ENCODE data around the gene WDR4. TPM values are rescaled to one million over a fixed set of nuclear protein-coding genes. Genes with fewer than 3 reads are reported as not detected.

Gene WDR4
- total RNA-seq, 1 experiment from 2014 or later: 29.9 TPM

DNA sequence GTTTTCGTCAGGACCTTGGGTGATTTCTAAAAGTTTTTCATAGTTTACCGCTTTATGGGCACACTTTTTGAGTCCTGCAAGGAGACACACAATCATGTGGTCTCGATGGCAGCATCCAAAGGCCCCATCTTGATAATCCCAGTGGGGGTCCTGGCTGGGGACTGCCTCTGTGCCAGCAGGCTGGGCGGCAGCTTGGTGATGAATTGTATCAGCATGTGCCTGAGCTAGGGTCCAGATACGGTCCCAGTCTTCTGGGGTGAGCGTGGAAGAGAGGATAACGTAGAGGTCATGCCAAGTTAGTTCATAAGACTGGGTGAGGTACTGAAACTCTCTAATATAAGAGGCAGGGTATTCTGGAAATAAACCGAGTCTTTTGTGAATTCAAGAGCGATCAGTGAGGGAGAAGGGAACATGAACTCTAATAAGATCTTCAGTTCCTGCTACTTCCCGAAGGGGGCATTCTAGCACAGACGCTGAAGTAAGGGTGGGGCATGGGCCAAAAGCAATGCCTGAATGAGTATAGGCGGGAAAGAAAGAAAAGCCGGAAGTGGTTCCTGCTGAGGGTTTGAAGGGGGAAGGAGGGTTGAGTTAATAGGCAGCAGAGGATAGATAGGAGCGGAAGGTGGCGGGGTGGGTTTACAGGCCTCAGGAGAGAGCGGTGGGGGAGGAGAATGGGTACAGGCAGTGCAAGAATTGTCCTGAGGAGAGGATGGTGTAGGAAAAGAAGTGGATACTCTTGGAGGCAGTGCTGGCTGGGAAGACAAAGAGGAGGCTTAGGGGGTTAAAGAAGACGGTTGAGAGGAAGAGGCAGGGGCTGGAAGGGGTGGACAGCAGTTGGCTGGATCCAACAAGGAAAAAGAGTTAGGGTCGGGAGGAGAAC is 44.5 kb upstream of the WDR4 start:
- Mint-ChIP-seq H3K27me3 (ENCODE audit: unreplicated experiment) (no peaks in the 10 kb centered on the region), H3K36me3 (ENCODE audit: insufficient read depth, unreplicated experiment) (no peaks in the 10 kb centered on the region), H3K9me3 (ENCODE audit: low read depth, unreplicated experiment) (no peaks in the 10 kb centered on the region), H3K4me1 (ENCODE audit: low read depth, unreplicated experiment) (peaks cover 15% of the 10 kb centered on the region), H3K27ac (ENCODE audit: unreplicated experiment) (peak overlapping the region; percentile 43), H3K4me3 (ENCODE audit: low read depth, unreplicated experiment) (peak overlapping the region; percentile 27)
- CTCF ChIA-PET: no interaction called here
- TF ChIP-seq, protein P1, sequence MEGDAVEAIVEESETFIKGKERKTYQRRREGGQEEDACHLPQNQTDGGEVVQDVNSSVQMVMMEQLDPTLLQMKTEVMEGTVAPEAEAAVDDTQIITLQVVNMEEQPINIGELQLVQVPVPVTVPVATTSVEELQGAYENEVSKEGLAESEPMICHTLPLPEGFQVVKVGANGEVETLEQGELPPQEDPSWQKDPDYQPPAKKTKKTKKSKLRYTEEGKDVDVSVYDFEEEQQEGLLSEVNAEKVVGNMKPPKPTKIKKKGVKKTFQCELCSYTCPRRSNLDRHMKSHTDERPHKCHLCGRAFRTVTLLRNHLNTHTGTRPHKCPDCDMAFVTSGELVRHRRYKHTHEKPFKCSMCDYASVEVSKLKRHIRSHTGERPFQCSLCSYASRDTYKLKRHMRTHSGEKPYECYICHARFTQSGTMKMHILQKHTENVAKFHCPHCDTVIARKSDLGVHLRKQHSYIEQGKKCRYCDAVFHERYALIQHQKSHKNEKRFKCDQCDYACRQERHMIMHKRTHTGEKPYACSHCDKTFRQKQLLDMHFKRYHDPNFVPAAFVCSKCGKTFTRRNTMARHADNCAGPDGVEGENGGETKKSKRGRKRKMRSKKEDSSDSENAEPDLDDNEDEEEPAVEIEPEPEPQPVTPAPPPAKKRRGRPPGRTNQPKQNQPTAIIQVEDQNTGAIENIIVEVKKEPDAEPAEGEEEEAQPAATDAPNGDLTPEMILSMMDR (IDR thresholded peaks at IDR 0.05; ENCODE audit: unreplicated experiment): peak; percentile 37
- BruUV-seq (replicated peaks): no TSS peak
- DNase-seq: peak; percentile 73
- intact Hi-C loops (cut with micrococcal nuclease; ENCODE audit: unreplicated experiment): no loop called here

DNA sequence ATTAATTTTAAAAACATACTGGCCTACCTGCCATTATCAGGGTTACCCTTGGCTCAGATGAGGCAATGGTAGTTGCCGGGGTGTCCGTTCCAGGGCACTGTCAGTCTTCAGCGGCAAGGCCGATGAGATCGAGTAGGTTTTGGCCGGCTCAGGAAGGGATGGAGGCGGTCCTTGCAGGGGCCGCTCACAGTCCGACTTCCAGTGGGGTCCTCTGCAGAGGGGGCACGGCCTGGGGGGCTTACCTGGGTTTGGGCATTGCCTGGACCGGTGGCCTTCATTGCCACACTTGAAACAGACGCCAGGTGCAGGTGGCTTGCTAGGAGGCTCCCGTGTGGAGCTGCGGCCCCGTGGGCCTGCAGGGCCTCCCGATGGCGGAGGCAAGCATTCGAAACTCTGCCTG is 43.6 kb upstream of the WDR4 start:
- TF ChIP-seq, protein P1 (IDR thresholded peaks at IDR 0.05; ENCODE audit: unreplicated experiment): no peak
- H3K9me3 Mint-ChIP-seq (ENCODE audit: low read depth, unreplicated experiment): no peaks in the 10 kb centered on the region
- CTCF ChIA-PET: no interaction called here
- H3K36me3 Mint-ChIP-seq (ENCODE audit: insufficient read depth, unreplicated experiment): no peaks in the 10 kb centered on the region
- no TSS peak for BruUV-seq (replicated peaks)
- H3K27me3 Mint-ChIP-seq (ENCODE audit: unreplicated experiment): no peaks in the 10 kb centered on the region
- H3K4me3 Mint-ChIP-seq (ENCODE audit: low read depth, unreplicated experiment): no peak overlapping the region
- no peak overlapping the region for H3K27ac Mint-ChIP-seq (ENCODE audit: unreplicated experiment)
- intact Hi-C loops (cut with micrococcal nuclease; ENCODE audit: unreplicated experiment): no loop called here
- DNase-seq: no peak
- H3K4me1 Mint-ChIP-seq (ENCODE audit: low read depth, unreplicated experiment): peaks cover 15% of the 10 kb centered on the region

DNA sequence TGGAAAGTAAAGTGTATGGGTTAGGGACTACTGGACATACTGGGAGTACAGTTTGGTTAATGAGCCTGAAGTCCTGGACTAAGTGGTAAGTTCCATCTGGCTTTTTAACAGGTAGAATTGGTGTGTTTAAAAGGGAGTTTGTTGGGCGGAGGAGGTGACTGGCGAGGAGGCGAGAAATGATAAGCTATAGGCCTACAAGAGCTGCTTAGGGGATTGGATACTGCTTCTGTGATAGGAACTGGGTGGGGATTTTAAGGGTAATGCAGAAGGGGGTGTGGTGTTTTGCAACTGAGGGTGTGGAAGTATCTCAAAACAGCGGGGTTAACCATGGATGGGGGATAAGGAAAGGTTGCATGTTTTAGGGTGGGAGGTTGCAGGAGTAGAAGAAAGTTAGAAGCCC is 42.6 kb upstream of the WDR4 start:
- TF ChIP-seq, protein P1 (IDR thresholded peaks at IDR 0.05; ENCODE audit: unreplicated experiment): no peak
- no peaks in the 10 kb centered on the region for H3K36me3 Mint-ChIP-seq (ENCODE audit: insufficient read depth, unreplicated experiment)
- intact Hi-C loops (cut with micrococcal nuclease; ENCODE audit: unreplicated experiment): no loop called here
- H3K27ac Mint-ChIP-seq (ENCODE audit: unreplicated experiment): no peak overlapping the region
- H3K4me3 Mint-ChIP-seq (ENCODE audit: low read depth, unreplicated experiment): no peak overlapping the region
- no peaks in the 10 kb centered on the region for H3K27me3 Mint-ChIP-seq (ENCODE audit: unreplicated experiment)
- CTCF ChIA-PET: no interaction called here
- no TSS peak for BruUV-seq (replicated peaks)
- DNase-seq: no peak
- H3K4me1 Mint-ChIP-seq (ENCODE audit: low read depth, unreplicated experiment): peaks cover 15% of the 10 kb centered on the region
- no peaks in the 10 kb centered on the region for H3K9me3 Mint-ChIP-seq (ENCODE audit: low read depth, unreplicated experiment)

DNA sequence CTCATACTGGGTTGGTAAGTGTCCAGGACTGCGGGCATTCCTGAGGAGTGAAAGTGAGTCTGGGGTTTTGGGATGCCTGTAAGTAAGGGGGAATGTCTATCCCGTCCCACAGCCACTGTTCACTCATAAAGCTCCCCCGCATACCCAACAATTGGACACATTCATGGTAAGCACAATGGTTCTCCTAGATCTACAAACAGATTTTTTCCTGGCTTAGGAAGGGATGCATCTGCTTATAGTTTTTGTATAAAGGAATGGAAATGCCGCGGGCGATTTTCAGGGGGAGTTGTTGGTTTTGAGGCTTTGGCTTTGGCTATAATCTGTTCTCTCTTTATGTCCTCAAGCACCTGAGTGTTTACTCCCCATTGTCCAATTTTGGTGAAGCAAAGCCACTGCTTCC is 39.0 kb upstream of the WDR4 start:
- BruUV-seq (replicated peaks): no TSS peak
- no peak overlapping the region for H3K4me3 Mint-ChIP-seq (ENCODE audit: low read depth, unreplicated experiment)
- CTCF ChIA-PET: no interaction called here
- H3K27ac Mint-ChIP-seq (ENCODE audit: unreplicated experiment): no peak overlapping the region
- H3K4me1 Mint-ChIP-seq (ENCODE audit: low read depth, unreplicated experiment): peaks cover 2% of the 10 kb centered on the region
- intact Hi-C loops (cut with micrococcal nuclease; ENCODE audit: unreplicated experiment): no loop called here
- H3K9me3 Mint-ChIP-seq (ENCODE audit: low read depth, unreplicated experiment): no peaks in the 10 kb centered on the region
- no peaks in the 10 kb centered on the region for H3K27me3 Mint-ChIP-seq (ENCODE audit: unreplicated experiment)
- DNase-seq: no peak
- peaks cover 6% of the 10 kb centered on the region for H3K36me3 Mint-ChIP-seq (ENCODE audit: insufficient read depth, unreplicated experiment)
- TF ChIP-seq, protein P1 (IDR thresholded peaks at IDR 0.05; ENCODE audit: unreplicated experiment): no peak

Data from Calu3 (cell line).